C4-2B (cell line): ENCODE results near the gene SPNS2.
A peak's percentile ranks its signal among the peaks of the same experiment; 100 is the strongest.

Source experiments
- ZFX ChIP-seq: fragments of 450-650 bp; IDR thresholded peaks from 2 replicates; pipeline ENCODE4 v1.6.1; 2017
- TF ChIP-seq, protein P1 (sequence below): fragments of 450-650 bp; conservative IDR thresholded peaks from 2 replicates; pipeline ENCODE4 v1.5.1; 2017; ENCODE audit warnings: mild to moderate bottlenecking

DNA sequence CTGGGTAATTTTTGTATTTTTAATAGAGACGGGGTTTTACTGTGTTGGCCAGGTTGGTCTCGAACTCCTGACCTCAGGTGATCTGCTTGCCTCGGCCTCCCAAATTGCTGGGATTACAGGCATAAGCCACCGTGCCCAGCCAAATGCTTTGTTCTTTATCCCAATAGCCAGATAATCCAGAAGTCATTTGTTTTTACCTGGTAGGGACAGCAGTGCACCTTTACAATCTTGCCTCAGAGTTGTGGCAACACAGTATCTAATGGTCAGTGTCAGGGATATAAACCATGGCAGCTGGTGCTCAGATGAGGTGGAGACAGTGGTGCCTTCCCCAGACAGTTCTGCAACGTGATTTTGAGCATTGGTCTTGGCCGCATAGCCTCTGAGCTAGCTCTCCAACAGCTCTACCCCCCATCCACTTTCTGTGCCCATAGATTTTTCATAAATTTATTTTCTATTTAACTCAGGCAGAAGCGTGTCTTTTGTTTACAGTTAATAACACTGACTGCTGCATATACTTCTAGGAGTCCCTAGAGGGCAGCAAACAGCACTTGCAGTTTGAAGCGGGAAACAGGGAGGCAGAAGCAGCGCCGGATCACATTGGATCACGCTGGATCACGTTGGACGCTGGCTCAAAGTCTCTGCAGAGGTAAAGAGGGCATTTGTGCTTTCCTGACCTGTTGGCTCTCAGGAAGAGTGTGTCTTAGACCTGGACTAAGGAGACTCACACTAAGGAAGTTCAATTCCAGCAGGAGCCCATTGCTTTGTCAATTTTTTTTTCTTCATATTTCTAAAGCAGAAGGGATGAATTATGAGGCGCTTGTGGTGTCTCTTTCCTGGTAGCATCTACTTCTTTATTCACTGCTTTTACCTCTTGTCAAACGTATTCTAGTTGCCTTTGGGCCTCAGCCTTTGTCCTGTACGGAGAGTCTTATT is 66.8 kb downstream of the SPNS2 start:
- TF ChIP-seq, protein P1, sequence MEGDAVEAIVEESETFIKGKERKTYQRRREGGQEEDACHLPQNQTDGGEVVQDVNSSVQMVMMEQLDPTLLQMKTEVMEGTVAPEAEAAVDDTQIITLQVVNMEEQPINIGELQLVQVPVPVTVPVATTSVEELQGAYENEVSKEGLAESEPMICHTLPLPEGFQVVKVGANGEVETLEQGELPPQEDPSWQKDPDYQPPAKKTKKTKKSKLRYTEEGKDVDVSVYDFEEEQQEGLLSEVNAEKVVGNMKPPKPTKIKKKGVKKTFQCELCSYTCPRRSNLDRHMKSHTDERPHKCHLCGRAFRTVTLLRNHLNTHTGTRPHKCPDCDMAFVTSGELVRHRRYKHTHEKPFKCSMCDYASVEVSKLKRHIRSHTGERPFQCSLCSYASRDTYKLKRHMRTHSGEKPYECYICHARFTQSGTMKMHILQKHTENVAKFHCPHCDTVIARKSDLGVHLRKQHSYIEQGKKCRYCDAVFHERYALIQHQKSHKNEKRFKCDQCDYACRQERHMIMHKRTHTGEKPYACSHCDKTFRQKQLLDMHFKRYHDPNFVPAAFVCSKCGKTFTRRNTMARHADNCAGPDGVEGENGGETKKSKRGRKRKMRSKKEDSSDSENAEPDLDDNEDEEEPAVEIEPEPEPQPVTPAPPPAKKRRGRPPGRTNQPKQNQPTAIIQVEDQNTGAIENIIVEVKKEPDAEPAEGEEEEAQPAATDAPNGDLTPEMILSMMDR: peak; percentile 93
- TF ChIP-seq ZFX: no peak
